GM12892 (cell line): ENCODE measurements around the gene RNF6.

ENCODE experiments used
- POLR2AphosphoS5 ChIP-seq: IDR thresholded peaks from 2 replicates; pipeline ENCODE4 v1.6.1; 2011; ENCODE audit warnings: low read depth, low read length, control low read depth
- TAF1 ChIP-seq: IDR thresholded peaks from 2 replicates; pipeline ENCODE4 v1.6.1; 2011; ENCODE audit warnings: low read depth, mild to moderate bottlenecking, control low read depth, low read length, borderline replicate concordance

- TF ChIP-seq POLR2AphosphoS5 (no peak; the same call in 1 of the 2 replicates), TAF1 (no peak)
These were observed 8.1 kb downstream of the RNF6 start for GRCh38 chr13:26213982-26214381.
